Omental fat pad (tissue), 4 donors: ENCODE measurements around the gene KSR2. TPM values are rescaled to one million over a fixed set of nuclear protein-coding genes. Genes with fewer than 3 reads are reported as not detected.
"Not testable (repeated sequence)": the region's sequence is repeated elsewhere in the genome, so short reads cannot be mapped to it uniquely, and the experiment has no call there.

Experiments
- ATAC-seq: fragments of 150-250 bp; one replicate; pipeline ENCODE4 v1.9.1; 2016; ENCODE audit warnings: mild to moderate bottlenecking, moderate library complexity; ENCODE audit not compliant: low FRiP score
- DNase-seq: peaks from one replicate; pipeline ENCODE4 v3.0.0-alpha.2; 2019; ENCODE audit warnings: low spot score
- CTCF ChIP-seq, 3 donors: fragments of 450-650 bp; IDR thresholded peaks; one replicate each; pipeline ENCODE4 v1.5.1; 2016 to 2017; ENCODE audit warnings: antibody characterized with exemption in 3 of 3, mild to moderate bottlenecking in 3 of 3, moderate library complexity in 2 of 3
- total RNA-seq, 4 donors: library from RNA; depleted of rRNA; stranded (reverse); fragments of >200 nt; gene quantifications; one replicate each; pipeline ENCODE4 v1.1.0, GENCODE V29; 2016

The KSR2 gene
- total RNA-seq, 4 donors from 2014 or later = under 0.01 to 0.16 (median under 0.01) TPM; not detected in 1

- DNase-seq = no peak
- TF ChIP-seq CTCF (IDR thresholded peaks at IDR 0.05) = no peak
- no peak for ATAC-seq
Observed at GRCh38 chr12:117744418-117744817, 224.4 kb downstream of the KSR2 start.

- DNase-seq (no peak), ATAC-seq (no peak)
- TF ChIP-seq CTCF (IDR thresholded peaks at IDR 0.05) = no peak
Observed at GRCh38 chr12:117743761-117744160, 225.0 kb downstream of the KSR2 start.

- no peak for ATAC-seq
- no peak for TF ChIP-seq CTCF (IDR thresholded peaks at IDR 0.05)
- DNase-seq = no peak
Observed at GRCh38 chr12:117742721-117743120, 226.1 kb downstream of the KSR2 start.

- ATAC-seq (no peak), DNase-seq (no peak)
Observed at GRCh38 chr12:117738233-117738632, 230.6 kb downstream of the KSR2 start.

GRCh38 chr12:117733549-117733805, 235.3 kb downstream of the KSR2 start:
- no peak for TF ChIP-seq CTCF (IDR thresholded peaks at IDR 0.05)
- DNase-seq = no peak

More at GRCh38 chr12:117738233-117738632, 230.6 kb downstream of the KSR2 start:
- no peak for TF ChIP-seq CTCF (IDR thresholded peaks at IDR 0.05)

GRCh38 chr12:117732761-117733548, 235.8 kb downstream of the KSR2 start:
- no peak for TF ChIP-seq CTCF (IDR thresholded peaks at IDR 0.05)

More at GRCh38 chr12:117733549-117733805, 235.3 kb downstream of the KSR2 start:
- no peak for ATAC-seq

GRCh38 chr12:117731131-117731530, 237.7 kb downstream of the KSR2 start:
- not testable (repeated sequence) for DNase-seq, ATAC-seq

More at GRCh38 chr12:117732761-117733548, 235.8 kb downstream of the KSR2 start:
- no peak for DNase-seq
- ATAC-seq = no peak
